GM21360 (cell line): ENCODE results near the gene PIM3.
"Not testable (repeated sequence)": the region's sequence is repeated elsewhere in the genome, so short reads cannot be mapped to it uniquely, and the experiment has no call there.

Experiments
- ATAC-seq: cut with Tn5 transposase; IDR thresholded peaks from one replicate; pipeline ENCODE4 v1.9.1; 2021; ENCODE audit warnings: mild to moderate bottlenecking, moderate library complexity; ENCODE audit not compliant: unreplicated experiment

PIM3 gene

DNA sequence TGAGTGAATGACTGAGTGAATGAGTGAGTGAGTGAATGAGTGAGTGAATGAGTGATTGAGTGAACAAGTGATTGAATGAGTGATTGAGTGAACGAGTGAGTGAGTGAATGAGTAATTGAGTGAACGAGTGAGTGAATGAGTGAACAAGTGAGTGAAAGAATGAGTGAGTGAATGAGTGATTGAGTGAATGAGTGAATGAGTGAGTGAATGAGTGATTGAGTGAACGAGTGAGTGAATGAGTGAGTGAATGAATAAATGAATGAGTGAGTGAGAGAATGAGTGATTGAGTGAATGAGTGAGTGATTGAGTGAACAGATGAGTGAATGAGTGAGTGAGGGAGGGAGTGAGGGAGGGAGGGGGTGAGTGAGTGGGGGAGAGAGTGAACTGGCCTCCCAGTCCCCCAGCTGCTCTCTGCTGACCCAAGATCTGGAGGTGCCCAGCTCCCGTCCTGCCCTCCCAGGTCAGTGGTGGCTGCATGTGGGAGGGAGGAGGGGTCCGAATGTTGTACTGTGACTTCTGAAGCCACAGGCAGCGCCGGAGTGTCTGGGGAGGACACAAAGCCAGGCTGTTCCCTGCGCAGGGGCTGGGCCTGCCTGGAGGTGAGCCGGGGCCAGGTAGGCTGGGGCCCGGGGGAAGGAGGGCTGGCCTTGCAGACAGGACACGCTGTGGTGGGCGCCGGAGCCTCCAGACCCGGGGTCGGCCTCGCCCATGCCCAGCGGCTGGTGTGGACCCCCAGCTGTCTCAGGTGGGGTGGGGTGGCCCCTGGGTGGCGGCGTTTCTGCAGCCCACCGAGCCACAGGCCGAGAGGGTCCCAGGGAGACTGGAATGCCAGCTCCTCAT is 17.8 kb upstream of the PIM3 start:
- ATAC-seq, result no peak

GRCh38 chr22:49943405-49943765 is 17.2 kb upstream of the PIM3 start:
- no peak for ATAC-seq

GRCh38 chr22:49943771-49944398 is 16.7 kb upstream of the PIM3 start:
- ATAC-seq, result no peak

GRCh38 chr22:49944399-49944891 is 16.1 kb upstream of the PIM3 start:
- no peak for ATAC-seq

- ATAC-seq, result not testable (repeated sequence)
Measured at GRCh38 chr22:49945042-49945794, 15.4 kb upstream of the PIM3 start.

- ATAC-seq, result no peak
Measured at GRCh38 chr22:49946612-49947295, 13.8 kb upstream of the PIM3 start.

GRCh38 chr22:49947296-49947622 is 13.3 kb upstream of the PIM3 start:
- ATAC-seq, result no peak

- ATAC-seq, result no peak
Measured at GRCh38 chr22:49948116-49948957, 12.2 kb upstream of the PIM3 start.

DNA sequence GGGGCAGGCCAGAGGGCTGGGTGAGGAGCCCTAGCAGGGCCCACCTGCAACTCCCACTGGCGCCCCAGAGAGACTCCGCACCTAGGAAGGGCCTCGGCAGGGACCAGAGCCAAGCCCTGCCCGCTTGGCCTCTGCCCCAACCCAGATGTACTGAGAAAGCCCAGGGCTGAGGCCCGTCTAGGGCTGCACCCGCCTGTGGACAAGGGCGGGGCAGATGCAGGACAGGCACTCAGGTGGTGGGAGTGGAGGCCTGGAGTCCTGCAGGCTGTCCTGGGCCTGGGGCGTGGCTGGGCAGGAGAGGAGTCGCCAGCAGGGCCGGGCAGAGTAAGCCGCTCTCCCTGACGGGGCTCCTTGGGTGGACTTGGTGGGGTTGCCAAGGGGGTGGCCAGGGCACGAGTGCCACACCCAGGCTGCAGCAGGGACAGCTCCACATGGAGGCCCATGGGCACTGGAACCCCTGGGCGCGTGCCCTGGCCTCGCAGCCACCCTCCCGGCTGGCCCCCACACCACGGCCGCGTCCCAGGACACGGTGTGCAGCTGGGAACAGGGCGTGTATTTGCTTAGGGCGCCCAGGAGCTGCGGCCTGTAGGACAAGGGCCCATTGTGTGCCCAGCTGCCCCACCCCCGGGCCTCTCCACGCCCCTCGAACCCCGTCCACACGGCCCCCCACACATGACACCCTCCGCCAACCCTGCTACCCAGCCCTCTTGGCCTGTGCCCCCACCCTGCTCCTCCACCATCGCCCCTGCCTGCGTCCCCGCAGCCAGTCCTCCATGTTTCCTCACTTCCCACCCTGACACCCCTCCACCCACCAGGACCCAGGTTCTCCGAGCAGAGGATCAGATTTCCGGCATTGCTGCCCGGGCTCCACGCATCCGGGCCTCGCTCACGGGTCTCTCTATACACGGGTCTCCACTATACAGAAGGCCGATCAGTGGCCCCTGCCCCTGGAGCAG is 11.3 kb upstream of the PIM3 start:
- ATAC-seq, result no peak

DNA sequence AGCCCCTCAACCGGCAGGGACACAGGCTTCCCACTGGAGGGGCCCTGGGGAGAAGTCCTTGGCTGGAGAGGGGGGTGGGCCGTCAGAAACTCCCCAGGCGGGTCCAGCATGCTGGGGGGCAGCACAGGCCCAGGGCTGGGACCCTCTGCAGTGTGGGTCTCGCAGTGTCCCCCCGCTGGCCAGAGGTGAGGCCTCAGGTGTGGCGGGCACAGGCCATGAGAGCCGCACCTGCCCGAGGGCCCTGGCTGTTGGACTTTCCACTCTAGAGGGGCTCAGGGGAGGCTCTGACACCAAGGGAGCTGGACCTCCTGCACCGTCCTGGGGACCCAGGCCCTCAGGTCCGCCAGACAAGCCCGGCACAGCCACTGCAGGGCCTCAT is 10.7 kb upstream of the PIM3 start:
- no peak for ATAC-seq

DNA sequence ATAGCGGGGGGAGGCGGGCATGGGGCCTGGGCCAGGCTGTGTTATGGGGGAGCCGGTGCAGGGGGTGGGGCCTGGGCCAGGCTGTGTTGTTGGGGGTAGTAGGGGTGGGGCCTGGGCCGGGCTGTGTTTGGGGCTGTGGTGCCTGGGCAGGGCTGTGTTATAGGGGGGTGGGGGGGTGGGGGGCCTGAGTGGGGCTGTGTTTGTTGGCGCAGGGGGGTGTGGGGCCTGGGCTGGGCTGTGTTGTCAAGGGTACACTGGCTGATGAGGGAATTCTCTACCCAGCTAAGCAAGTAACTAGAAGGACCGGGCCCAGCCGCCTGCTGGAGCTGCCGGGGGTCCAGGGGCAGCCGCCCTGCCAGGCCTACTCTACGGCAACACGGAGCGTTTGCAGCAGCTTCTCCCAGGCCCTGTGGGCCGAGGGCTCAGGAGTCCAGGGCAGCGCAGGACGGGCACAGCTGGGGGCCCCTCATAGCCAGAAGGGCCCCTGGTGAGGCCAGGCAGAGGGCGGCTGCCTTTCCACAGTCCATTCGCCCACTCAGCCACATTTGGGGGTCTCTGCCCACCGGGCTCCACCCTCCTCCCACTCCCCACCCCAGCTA is 10.1 kb upstream of the PIM3 start:
- no peak for ATAC-seq

- ATAC-seq, result no peak
Measured at GRCh38 chr22:49951000-49951677, 9.4 kb upstream of the PIM3 start.

DNA sequence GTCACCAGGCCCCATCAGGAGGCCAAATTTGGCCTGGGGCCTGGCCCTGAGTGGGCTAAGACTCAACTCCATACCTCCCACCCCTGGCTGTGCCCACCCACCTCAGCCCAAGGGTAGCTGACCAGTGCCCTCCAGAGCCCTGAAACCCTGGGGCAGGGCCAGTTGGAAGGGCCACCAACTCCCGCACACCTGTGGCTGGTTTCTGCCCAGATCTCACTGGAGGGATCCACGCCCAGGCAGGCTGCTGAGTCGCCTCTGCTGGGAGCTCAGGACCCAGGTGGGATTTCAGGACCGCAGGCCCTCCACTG is 8.9 kb upstream of the PIM3 start:
- ATAC-seq, result no peak

GRCh38 chr22:49951986-49952896 is 8.3 kb upstream of the PIM3 start:
- no peak for ATAC-seq

- no peak for ATAC-seq
Measured at GRCh38 chr22:49953027-49953679, 7.4 kb upstream of the PIM3 start.

- no peak for ATAC-seq
Measured at GRCh38 chr22:49953680-49954344, 6.8 kb upstream of the PIM3 start.
